GM19035 (cell line): ENCODE measurements around the gene PLA2G4D.

Source experiments
- ATAC-seq: cut with Tn5 transposase; IDR thresholded peaks from one replicate; pipeline ENCODE4 v1.9.1; 2021; ENCODE audit not compliant: unreplicated experiment

Gene PLA2G4D

DNA sequence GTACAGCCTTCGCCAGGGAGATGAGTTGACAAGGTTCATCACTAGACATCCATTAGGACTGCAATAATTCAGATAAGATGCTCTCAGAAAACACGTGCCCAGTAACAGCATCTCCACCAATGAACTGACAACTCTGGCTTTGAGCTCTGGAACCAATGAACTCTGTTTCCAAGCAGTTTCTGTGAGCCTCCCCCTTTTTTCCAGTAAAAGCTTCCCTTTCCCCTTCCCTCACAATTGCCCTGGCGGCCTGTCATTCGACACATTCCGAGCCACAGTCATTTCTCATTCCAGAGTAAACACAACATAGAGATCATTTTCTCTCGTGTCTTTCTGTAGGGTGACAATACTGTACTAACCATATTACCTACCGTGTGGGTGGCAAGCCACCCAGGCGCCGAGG is 3.6 kb downstream of the PLA2G4D start:
- no peak for ATAC-seq

- ATAC-seq = no peak
Observed at GRCh38 chr15:42090370-42090769, 4.0 kb downstream of the PLA2G4D start.

DNA sequence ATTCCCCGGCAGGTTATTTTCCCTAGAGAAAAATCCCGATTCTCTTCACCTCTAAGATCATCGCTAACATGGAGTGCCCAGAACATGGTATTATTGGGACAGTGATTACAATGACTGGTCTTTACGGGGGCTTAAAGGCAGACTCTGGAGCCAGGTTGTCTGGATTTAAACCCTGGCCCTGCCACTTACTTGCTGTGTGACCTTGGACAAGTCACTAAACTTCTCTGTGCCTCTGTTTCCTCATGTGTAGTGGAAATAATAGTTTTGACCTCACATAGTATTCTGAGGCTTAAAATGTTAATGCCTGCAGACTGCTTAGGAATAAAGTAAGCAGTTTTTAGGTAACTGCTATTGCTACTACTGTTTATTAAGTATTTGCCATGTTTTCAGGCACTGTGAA is 4.4 kb downstream of the PLA2G4D start:
- no peak for ATAC-seq

GRCh38 chr15:42088801-42089640 is 5.3 kb downstream of the PLA2G4D start:
- no peak for ATAC-seq

DNA sequence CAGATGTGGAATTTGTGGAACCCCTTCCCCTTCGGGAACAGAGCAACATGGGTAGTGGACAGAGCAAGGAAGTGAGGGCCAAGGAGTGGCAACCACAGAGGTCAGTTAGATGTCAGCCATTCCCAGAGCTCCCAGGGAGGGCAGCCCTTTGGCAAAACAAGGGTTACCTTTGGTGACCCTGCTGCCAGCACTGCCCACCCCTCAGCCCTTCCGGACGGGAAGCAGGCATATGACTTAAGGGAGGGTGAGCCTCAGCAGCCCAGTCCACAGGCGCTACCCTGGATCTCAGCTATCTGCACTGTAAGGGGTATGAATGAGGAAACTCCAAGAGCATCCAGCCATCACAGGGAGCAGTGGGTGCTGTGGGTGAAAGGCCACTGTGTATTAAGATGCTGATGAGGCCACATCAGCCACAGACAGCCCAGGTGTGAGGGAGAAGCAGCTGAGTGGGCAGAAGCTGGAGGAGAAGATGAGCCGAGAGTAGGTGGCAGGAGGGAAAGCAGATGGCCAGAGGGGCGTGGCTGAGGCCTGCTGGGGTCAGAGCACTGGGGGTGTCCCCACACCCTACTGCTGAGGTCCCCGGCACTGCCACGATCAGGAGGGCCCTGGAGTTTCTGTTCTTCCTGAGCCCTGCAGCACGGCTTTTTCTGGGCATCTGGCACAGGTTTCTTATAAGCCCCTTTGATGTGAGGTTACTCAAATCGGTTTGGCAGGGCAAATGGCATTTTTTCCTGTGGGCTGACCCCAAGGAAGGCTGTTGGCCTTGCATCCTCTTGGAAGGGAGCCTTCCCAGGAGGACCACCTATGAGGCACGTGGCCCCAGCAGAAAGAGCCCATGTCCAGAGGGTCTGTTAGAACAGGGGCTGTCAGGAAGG is 6.2 kb downstream of the PLA2G4D start:
- no peak for ATAC-seq

DNA sequence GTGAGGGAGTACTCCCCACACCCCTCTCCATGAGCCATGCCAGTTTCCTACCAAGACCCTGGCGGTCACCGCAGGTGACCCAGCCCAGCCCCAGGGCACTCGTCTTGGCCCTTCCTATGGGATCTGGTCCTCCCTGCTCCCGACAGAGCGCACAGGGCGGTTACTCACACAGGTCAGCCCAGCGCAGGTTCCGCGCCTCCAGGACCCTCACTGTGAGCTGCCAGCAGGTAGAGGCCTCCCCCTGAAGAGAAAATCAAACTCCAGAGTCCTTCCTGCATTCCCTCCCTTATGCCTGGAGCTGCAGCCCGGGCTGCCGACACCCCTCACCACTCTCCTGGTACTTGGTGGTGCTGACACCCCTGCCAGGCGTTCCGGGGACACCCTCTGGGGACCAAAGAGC is 6.9 kb downstream of the PLA2G4D start:
- ATAC-seq = no peak

DNA sequence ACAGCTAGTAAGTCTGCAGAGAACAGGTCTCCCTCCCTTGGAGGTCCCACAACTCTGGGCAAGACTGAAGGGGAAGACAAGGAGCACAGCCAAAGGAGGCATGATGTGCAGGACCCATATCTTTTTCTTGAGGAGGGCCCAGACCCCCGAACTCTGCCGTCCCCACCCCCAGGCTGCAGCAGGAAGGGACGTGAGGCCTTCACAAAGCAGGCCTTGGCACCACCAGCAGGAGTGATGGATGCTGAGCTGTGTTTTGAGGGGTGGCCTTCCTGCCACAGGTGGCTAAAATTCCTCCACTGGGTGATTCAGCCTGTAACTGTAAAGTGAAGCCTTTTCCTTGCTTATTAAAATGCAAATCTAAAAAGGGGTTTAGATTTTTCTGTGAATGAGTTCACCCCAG is 8.6 kb downstream of the PLA2G4D start:
- ATAC-seq = no peak

DNA sequence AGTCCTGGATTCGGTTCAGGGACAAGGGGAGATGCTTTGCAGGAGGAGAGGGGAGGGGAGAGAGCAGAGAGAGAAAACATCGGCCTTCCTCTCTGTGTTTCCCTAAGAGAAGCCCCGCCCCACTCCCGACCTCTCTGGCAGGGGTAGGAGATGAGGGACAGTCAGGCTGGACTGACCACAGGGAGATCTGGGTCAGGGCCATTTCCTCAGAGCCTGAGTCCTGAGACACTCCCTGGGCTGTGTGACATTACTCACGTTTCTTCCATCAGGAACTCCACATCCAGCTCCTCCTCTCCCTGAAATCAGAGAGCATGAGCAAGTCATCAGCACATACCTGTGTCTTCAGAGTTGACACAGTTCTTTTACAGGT is 9.1 kb downstream of the PLA2G4D start:
- no peak for ATAC-seq

GRCh38 chr15:42084465-42085235 is 9.7 kb downstream of the PLA2G4D start:
- ATAC-seq = no peak

GRCh38 chr15:42083916-42084315 is 10.4 kb downstream of the PLA2G4D start:
- ATAC-seq = no peak

GRCh38 chr15:42083605-42083908 is 10.8 kb downstream of the PLA2G4D start:
- no peak for ATAC-seq

DNA sequence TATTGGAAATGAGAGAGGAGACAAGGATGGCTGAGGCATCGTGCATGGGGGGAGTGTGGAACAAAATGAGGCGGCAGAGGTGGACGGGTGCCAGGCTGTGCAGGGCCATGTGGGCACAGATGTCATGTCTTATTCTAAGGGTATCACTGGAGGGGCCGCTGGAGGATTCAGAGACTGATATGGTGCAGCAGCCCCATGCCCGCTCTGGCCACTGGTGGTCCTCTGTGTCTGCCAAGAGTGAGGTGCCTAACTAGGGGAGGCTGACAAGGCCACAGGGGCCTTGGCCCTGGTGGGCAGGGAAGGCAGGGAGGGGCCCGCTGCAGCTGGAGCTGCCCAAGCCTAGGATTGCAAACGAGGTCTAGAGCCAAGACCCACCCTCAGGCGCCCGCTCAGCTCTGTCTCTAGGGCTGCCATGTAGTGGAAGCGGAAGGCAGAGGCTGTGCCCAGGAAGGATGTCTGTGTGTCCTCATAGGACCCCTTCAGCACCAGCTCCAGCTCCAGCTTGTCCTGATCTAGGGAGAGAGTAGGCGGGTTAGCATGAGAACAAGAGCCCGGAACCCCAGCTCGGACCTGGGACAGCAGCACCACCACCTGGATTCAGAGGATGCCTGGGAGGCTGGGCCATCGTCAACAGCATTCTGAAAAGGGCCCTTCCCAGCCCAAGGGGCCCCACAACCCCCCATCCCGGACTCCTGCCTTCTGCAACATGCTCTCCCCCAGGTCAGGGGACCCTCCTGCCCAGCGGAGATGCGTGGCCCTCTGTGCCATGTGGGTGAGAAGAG is 11.3 kb downstream of the PLA2G4D start:
- no peak for ATAC-seq

GRCh38 chr15:42082141-42082540 is 12.2 kb downstream of the PLA2G4D start:
- ATAC-seq = no peak

GRCh38 chr15:42080919-42081830 is 13.2 kb downstream of the PLA2G4D start:
- no peak for ATAC-seq

- no peak for ATAC-seq
Observed at GRCh38 chr15:42080186-42080918, 14.0 kb downstream of the PLA2G4D start.

DNA sequence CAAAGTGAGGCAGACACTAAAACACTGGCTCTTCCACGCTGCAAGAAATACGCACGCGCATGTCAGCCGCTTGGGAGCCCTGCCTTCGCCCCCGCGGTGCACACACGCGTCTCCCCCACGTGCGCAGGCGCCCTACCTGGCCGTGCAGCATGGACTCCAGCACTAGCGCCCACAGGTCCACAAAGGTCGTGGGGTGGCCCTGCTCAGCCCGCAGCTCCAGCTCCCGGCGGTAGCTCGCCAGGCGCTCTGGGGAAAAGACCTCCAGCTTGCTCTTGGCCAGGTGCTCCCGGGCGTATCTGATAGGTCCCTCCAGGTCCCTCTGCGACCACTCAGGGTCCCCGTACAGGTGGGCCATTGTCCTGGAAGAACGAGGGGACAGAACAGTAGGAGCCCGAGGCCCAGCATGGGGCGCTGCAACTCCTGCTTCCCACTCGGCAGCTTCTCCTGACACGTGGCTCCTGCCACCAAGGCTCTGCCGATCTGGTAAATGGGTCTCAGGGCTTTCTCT is 14.9 kb downstream of the PLA2G4D start:
- ATAC-seq = no peak

GRCh38 chr15:42078903-42079302 is 15.5 kb downstream of the PLA2G4D start:
- ATAC-seq = no peak

GRCh38 chr15:42077689-42078088 is 16.7 kb downstream of the PLA2G4D start:
- no peak for ATAC-seq

DNA sequence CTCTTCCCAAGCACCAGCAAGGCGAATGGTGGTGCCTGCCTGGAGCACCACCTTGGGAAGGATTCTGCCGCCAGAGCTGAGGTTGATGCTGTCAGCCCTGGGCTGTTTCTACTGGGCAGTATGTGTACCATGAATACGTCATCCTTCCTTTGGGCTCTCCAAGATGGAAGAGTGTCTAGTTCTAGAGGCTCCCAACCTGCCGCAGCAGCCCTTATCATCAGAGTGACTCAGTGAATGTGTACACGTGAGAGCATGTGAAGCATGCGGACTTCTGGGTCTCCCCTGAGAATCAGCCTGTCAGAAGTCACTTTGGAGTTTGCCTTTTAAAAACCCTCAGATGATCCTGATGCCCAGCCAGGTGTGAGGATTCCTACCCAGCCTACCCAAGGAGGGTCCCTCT is 20.9 kb downstream of the PLA2G4D start:
- no peak for ATAC-seq
